D341Med (cell line): Measurements from ENCODE around the gene MAML3.

ENCODE experiments used
- DNase-seq: peaks from one replicate; pipeline ENCODE4 v3.0.0; 2012; ENCODE audit warnings: low spot score

The MAML3 gene

GRCh38 chr4:140156529-140157171, 2.7 kb upstream of the MAML3 start:
- no peak for DNase-seq

GRCh38 chr4:140154572-140154891, 548 bp upstream of the MAML3 start:
- DNase-seq: no peak

DNA sequence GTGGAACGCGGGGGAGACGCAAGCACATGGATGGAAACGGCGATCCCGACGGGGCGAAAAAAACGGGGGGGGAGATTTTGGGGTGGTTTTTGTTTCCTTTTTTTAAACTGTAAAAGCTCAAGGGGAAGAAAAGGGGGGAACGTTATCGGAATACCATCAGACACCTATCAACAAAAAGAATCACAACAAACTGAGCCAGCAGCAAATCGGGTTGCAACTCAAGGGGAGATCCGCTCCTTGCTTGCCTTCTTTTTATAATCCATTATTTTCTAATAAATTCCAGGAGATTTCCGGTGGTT, 616 bp downstream of the MAML3 start:
- DNase-seq: no peak

- DNase-seq: peak; percentile 64
These were observed 1.1 kb downstream of the MAML3 start for GRCh38 chr4:140152751-140153418.

GRCh38 chr4:140152013-140152703, 1.8 kb downstream of the MAML3 start:
- DNase-seq: peak; percentile 84

GRCh38 chr4:140151699-140152012, 2.3 kb downstream of the MAML3 start:
- peak; percentile 86 for DNase-seq

- DNase-seq: peak; percentile 85
These were observed 2.9 kb downstream of the MAML3 start for GRCh38 chr4:140150886-140151698.

DNA sequence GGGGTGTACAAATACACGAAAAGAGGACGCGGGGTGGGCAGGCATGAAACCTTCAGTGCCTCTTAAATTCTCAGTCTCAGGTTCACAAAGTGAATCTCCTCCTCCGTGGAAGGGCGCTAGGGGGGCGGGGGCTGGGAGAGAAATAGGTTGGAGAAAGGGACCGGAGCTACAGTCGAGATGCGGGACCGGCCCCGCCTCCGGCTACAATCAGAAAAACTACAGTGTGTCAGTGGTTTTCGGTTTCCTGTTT, 3.4 kb downstream of the MAML3 start:
- no peak for DNase-seq

- peak; percentile 67 for DNase-seq
These were observed 3.9 kb downstream of the MAML3 start for GRCh38 chr4:140149846-140150635.

DNA sequence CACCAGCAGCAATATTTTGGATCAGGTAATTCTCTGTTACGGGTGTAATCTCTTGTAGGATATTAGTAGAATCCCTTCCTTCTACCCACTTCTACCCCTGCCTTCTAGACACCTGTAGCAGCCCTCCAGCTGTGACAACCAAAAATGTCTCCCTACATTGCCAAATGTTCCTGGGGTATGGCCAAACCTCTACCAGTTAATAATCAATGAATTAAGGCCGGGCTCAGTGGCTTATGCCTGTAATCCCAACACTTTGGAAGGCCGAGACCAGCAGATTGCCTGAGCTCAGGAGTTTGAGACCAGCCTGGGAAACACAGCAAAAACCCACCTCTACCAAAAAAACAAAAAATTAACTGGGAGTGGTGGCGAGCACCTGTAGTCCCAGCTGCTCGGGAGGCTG, 9.9 kb downstream of the MAML3 start:
- no peak for DNase-seq

- DNase-seq: no peak
These were observed 12.7 kb downstream of the MAML3 start for GRCh38 chr4:140141210-140141835.

- no peak for DNase-seq
These were observed 13.4 kb downstream of the MAML3 start for GRCh38 chr4:140140566-140140965.

DNA sequence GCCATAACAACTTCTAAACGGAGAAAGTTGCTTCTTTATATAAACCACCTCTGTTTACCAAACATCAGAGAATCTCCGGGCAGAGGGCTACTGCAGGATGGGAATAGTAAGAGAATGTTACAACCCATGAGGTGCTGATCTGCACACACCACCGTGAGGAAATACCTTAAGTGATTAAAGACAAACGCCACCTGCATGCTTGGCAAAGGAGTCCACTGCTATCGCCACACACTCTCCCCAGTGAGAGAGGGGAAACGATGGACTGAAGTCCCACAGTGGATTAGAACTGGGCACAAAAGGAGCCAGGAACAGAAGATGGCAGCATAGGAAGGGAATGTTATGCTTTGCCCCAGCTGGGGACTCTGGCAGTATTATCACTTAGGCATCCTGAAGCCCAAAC, 15.6 kb downstream of the MAML3 start:
- DNase-seq: no peak

DNA sequence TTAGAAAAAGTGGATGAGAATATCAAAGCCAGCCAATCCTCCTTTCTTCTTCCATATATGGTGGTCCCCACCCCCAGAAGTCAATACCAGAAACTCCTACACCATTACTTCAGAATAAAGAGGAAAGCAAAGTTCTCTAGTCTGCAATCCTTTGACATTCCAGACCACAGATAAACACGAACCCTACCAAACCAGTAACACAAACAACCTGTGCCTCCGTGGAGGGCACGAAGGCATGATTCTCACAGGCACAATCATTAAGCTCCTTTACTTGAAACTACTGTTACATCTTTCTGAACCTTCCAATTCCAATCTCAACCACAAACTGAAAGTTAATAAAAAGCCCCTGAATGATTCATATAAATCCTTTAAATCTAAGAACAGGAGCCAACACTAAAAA, 16.3 kb downstream of the MAML3 start:
- DNase-seq: no peak

- DNase-seq: no peak
These were observed 17.5 kb downstream of the MAML3 start for GRCh38 chr4:140136509-140136908.

- no peak for DNase-seq
These were observed 18.4 kb downstream of the MAML3 start for GRCh38 chr4:140135529-140136088.

DNA sequence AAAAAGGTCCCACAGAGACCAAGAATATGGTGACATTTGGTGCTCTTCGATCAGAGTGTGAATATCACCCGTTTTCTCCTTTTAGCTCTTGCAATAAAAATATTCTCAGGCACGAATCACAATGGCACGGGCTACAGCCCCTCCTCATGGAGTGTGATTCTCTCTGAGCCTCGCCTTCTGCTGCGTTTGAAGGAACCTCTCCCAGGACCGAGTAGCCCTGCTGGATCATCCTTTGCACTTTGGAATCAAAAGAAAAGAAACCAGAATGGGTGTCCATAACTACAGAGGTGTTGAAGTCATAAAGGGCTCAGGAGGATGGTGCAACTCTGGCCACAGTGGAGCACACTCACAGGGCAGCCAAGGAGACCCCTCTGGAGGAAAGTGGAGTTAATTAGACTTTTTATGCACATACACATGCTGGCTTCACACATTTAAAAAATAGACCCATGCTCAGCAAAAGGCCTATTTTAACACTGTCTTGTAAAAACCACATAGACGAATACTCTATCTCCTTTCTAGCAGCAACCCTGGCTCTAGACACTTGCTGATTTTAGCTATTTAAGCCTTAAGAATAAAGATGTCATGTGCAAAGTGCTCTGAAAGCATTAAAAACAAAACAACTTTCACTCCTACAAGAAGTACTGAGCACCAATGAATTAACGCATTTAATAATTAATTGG, 19.1 kb downstream of the MAML3 start:
- no peak for DNase-seq

- no peak for DNase-seq
These were observed 20.4 kb downstream of the MAML3 start for GRCh38 chr4:140133576-140133975.

DNA sequence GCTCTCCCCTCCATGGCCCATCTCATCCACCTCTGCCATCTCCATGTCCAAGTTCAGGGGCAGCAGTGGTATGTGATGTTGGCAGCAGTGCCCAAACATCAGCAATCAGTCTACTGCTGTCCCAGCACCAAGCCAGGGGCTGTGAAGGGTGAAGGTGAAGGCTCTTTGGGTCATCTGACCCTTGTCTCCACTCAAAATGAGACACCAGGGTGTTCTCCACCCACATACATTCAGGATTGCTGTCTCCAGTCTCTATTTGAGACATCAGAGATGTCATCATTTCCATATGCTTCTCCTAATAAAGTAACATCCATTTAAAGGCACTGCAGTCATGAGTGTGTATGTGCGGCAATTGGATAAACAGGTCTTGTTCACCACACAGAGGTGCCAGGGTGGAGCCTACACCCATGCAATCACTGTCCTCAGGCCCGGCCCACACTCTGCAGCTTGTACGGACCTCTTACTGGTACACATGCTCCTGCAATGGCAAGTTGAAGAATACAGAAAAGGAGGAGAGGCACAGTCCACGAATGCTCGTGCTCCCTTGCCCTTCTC, 22.2 kb downstream of the MAML3 start:
- no peak for DNase-seq

- DNase-seq: no peak
These were observed 23.3 kb downstream of the MAML3 start for GRCh38 chr4:140130677-140131076.

DNA sequence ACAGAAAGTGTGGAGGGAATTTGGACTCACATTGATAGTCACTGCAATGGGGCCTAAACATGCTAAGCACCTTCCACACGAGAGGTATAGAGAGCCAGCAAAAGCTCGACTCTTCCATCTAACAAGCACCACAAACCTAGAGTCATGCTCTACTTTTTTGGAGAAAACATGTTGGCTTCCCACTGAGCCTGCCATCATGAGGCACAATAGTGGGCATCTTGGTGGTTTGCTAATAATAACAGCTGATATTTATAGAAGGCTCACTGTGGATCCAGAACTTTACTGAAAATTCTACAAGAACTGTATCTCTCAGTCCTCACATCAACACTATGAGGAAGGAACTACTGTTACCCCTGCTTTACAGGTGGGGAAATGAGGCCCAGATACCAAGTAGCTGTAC, 26.6 kb downstream of the MAML3 start:
- no peak for DNase-seq
